ENCODE results near the gene NF1.
A peak's percentile ranks its signal among the peaks of the same experiment; 100 is the strongest.

Gene NF1

DNA sequence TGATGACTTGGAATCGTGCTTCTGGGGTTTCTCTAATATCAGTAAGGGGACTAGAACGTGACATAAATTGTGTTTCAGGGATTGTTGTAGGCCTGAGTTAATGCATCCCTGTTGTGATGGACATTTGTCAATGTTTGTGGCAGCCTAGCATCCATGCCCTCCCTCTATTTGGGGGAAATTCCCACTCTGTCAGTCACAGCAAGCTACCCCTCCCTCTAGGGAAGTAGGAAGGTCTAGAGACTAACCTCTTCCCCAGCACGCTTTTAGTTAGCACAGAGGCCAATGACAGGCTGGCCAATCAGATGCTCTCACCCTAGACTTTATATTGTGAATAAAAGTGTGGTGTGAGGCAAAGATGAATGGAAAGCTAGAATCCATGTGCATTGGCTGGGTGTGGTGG, 32.4 kb upstream of the NF1 start:
- TF ChIP-seq, protein P1, sequence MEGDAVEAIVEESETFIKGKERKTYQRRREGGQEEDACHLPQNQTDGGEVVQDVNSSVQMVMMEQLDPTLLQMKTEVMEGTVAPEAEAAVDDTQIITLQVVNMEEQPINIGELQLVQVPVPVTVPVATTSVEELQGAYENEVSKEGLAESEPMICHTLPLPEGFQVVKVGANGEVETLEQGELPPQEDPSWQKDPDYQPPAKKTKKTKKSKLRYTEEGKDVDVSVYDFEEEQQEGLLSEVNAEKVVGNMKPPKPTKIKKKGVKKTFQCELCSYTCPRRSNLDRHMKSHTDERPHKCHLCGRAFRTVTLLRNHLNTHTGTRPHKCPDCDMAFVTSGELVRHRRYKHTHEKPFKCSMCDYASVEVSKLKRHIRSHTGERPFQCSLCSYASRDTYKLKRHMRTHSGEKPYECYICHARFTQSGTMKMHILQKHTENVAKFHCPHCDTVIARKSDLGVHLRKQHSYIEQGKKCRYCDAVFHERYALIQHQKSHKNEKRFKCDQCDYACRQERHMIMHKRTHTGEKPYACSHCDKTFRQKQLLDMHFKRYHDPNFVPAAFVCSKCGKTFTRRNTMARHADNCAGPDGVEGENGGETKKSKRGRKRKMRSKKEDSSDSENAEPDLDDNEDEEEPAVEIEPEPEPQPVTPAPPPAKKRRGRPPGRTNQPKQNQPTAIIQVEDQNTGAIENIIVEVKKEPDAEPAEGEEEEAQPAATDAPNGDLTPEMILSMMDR (conservative IDR thresholded peaks at IDR 0.05; ENCODE audit: low read depth, low read length), result no peak
- Histone ChIP-seq H3K4me3 (IDR thresholded peaks at IDR 0.05; ENCODE audit: insufficient read depth, low read depth, low read length) (no peak overlapping the region), H3K36me3 (ENCODE audit: insufficient read depth) (no peaks in the 10 kb centered on the region), H3K27ac (peak overlapping the region; percentile 87; the same call in 1 of the 2 replicates), H2AFZ (ENCODE audit: low read depth) (0 out of 2 replicates have a peak overlapping the region, but pooled peaks have one; percentile 77), H3K27me3 (ENCODE audit: insufficient read depth, low read depth) (no peaks in the 10 kb centered on the region), H3K9ac (no peak overlapping the region), H3K79me2 (ENCODE audit: insufficient read depth, low read depth) (no peaks in the 10 kb centered on the region), H4K20me1 (ENCODE audit: insufficient read depth) (no peaks in the 10 kb centered on the region), H3K4me1 (ENCODE audit: low read depth, poor library complexity, severe bottlenecking) (peaks cover 43% of the 10 kb centered on the region), H3K4me2 (peak overlapping the region; percentile 70)

DNA sequence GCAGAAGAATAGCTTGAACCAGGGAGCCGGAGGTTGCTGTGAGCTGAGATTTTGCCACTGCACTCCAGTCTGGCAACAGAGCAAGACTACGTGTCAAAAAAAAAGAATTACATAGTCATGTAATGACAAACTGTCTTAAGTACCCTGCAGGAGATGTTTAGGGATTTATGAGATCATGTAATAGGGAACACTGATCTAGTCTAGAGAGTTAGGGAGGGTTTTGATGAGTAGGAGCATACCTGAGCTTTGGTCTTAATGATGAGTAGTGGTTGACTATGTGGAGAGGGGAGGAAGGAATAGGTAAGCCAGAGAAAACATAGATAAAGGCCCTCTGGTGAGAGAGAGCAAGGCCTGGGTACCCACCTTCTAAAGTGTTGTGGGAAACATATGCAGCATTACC, 30.1 kb upstream of the NF1 start:
- Histone ChIP-seq H3K9ac (no peak overlapping the region), H3K79me2 (ENCODE audit: insufficient read depth, low read depth) (no peaks in the 10 kb centered on the region), H3K27ac (no peak overlapping the region), H3K36me3 (ENCODE audit: insufficient read depth) (no peaks in the 10 kb centered on the region), H3K27me3 (ENCODE audit: insufficient read depth, low read depth) (no peaks in the 10 kb centered on the region), H3K4me1 (ENCODE audit: low read depth, poor library complexity, severe bottlenecking) (peaks cover 41% of the 10 kb centered on the region), H3K4me2 (no peak overlapping the region), H2AFZ (ENCODE audit: low read depth) (no peak overlapping the region), H4K20me1 (ENCODE audit: insufficient read depth) (no peaks in the 10 kb centered on the region), H3K4me3 (IDR thresholded peaks at IDR 0.05; ENCODE audit: insufficient read depth, low read depth, low read length) (no peak overlapping the region)
- TF ChIP-seq, protein P1 (conservative IDR thresholded peaks at IDR 0.05; ENCODE audit: low read depth, low read length), result no peak

DNA sequence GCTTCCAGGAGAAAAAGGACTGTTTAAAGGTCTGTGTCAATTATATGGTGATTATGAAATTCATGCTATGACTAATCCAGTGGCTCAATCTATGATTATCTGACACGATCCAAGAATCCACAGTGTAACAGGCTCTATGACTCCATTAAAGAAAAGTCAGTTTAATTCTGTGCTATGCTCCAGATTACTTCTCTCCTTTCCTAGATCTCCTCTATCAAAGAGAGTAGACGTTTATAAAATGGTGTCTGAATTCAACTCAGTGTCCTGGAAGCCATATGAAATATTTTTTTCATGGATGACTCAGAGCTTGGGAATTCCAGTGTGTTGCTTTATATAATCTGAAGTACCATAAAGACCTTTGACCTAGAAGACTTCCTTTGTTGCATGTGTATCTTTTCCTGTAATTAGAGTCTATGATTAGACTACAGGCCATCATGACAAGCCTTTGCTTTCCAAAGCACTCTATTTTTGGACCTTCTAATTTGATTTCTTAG, 27.0 kb upstream of the NF1 start:
- H3K27me3 ChIP-seq (ENCODE audit: insufficient read depth, low read depth), result no peaks in the 10 kb centered on the region
- no peak overlapping the region for H3K4me3 ChIP-seq (IDR thresholded peaks at IDR 0.05; ENCODE audit: insufficient read depth, low read depth, low read length)
- H4K20me1 ChIP-seq (ENCODE audit: insufficient read depth), result no peaks in the 10 kb centered on the region
- H3K9ac ChIP-seq, result no peak overlapping the region
- no peak overlapping the region for H3K4me2 ChIP-seq
- no peak overlapping the region for H3K27ac ChIP-seq
- peaks cover 11% of the 10 kb centered on the region for H3K4me1 ChIP-seq (ENCODE audit: low read depth, poor library complexity, severe bottlenecking)
- TF ChIP-seq, protein P1 (conservative IDR thresholded peaks at IDR 0.05; ENCODE audit: low read depth, low read length), result no peak
- H2AFZ ChIP-seq (ENCODE audit: low read depth), result peak overlapping the region; percentile 59
- no peaks in the 10 kb centered on the region for H3K79me2 ChIP-seq (ENCODE audit: insufficient read depth, low read depth)
- no peaks in the 10 kb centered on the region for H3K36me3 ChIP-seq (ENCODE audit: insufficient read depth)

DNA sequence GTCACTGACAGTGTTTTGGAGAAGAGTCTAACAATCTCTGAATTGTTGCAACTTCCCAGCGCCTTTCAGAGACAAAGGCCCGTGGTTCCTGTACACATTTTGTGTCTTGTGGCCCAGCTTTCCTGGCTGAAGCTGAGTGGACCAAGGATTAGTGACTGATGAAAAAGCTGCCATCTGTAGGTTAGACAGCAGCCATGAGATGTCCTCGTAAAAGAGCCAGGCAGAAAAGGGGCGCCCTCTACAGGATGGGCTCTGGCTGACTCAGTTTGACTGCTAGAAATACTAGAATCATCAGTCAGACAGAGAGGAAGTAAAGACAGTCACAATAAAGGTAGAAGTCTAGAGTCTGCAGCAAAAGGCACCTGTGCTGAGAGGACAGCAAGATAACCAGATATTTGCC, 26.5 kb upstream of the NF1 start:
- Histone ChIP-seq H3K4me3 (IDR thresholded peaks at IDR 0.05; ENCODE audit: insufficient read depth, low read depth, low read length) (no peak overlapping the region), H3K4me1 (ENCODE audit: low read depth, poor library complexity, severe bottlenecking) (peaks cover 10% of the 10 kb centered on the region), H4K20me1 (ENCODE audit: insufficient read depth) (no peaks in the 10 kb centered on the region), H3K9ac (no peak overlapping the region), H3K36me3 (ENCODE audit: insufficient read depth) (no peaks in the 10 kb centered on the region), H3K27me3 (ENCODE audit: insufficient read depth, low read depth) (no peaks in the 10 kb centered on the region), H2AFZ (ENCODE audit: low read depth) (peak overlapping the region; percentile 59), H3K27ac (no peak overlapping the region), H3K4me2 (no peak overlapping the region), H3K79me2 (ENCODE audit: insufficient read depth, low read depth) (no peaks in the 10 kb centered on the region)
- TF ChIP-seq, protein P1 (conservative IDR thresholded peaks at IDR 0.05; ENCODE audit: low read depth, low read length), result peak; percentile 82
